Activated CD4-positive, CD25-positive, alpha-beta regulatory T cell treated with anti-CD3 and anti-CD28 coated beads, Interleukin-2, amount 50 U/mL, for 72 hours (primary cell): ENCODE measurements around the gene CMTR1.
"Not testable (repeated sequence)": the region's sequence is repeated elsewhere in the genome, so short reads cannot be mapped to it uniquely, and the experiment has no call there.

Experiments used
- DNase-seq: peaks from one replicate; pipeline ENCODE4 v3.0.0; 2021

Gene CMTR1, protein sequence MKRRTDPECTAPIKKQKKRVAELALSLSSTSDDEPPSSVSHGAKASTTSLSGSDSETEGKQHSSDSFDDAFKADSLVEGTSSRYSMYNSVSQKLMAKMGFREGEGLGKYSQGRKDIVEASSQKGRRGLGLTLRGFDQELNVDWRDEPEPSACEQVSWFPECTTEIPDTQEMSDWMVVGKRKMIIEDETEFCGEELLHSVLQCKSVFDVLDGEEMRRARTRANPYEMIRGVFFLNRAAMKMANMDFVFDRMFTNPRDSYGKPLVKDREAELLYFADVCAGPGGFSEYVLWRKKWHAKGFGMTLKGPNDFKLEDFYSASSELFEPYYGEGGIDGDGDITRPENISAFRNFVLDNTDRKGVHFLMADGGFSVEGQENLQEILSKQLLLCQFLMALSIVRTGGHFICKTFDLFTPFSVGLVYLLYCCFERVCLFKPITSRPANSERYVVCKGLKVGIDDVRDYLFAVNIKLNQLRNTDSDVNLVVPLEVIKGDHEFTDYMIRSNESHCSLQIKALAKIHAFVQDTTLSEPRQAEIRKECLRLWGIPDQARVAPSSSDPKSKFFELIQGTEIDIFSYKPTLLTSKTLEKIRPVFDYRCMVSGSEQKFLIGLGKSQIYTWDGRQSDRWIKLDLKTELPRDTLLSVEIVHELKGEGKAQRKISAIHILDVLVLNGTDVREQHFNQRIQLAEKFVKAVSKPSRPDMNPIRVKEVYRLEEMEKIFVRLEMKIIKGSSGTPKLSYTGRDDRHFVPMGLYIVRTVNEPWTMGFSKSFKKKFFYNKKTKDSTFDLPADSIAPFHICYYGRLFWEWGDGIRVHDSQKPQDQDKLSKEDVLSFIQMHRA

DNA sequence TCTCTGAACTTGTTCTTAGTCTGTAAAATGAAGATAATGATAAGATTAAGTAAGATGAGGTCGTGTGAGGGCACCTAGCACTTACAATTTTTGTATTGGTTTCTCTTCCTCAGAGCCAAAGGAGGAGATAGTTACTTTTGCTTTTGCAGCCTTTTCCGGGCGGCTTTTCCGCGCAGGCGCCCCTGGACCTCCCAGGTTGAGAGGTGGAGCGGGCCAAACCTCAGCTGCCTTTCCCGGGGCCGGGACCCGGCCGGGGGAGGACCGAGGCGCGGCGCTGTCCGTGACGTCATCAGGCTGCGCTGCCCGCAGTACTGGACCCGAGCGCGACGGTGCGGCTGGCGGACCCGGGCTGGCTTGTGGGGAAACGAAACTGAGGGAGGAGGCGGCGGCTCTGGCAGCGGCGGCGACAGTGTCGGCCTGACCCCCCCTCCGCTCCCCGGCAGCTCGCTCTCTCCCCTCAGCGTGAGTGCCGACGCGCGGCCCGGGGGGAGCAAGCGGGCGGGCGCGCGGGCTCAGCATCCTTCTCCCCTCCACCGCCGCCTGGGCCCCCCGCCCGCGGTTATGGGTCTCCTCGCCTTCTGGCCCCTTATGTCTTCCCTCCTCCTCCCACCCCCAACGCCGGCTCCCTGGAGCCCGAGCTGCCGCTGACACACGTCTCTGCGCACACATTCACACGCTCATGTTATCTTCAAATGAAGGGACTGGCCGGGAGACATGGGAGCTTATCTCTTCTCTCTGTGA is at the start of gene CMTR1:
Gene CMTR1 (plus strand): TSS at position 306 of the 741 bp plus-strand sequence. CDS start 2,409 bp downstream, outside the sequence.
- peak; percentile 96 for DNase-seq

DNA sequence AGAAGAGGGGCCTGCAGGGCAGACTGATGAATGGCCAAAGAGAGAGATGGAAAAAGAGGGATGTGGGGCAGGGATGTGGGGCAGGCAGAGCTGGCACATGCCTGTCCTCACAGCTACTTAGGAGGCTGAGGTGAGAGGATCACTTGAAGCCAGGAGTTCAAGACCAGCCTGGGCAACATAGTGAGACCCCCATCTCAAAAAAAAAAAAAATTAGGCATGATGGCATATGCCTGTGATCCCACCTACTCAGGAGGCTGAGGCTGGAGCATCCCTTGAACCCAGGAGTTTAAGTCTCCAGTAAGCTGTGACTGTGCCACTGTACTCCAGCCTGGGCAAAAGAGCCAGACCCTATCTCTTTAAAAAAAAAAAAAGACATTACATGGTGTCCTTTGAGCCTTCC is 44.4 kb upstream of the CMTR1 start:
- DNase-seq, result no peak

DNA sequence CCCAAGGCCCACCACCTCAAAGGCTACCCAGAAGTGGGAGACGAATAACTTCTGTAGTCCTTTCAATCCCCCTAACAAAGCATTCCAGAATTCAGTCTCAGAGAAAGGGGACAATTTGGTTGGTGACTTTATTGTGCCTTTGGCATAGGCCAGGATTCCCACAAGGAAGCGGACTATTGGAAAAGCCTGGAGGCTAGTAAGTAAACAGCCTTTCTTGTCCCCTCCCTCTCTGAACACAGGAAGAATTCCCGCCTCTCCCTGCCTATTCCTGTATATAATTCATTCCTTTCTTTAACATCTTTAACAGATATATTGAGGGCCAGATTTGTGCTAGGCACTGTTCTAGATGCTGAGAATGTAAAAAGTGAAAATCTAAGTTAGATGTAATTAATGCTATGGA is 43.2 kb upstream of the CMTR1 start:
- no peak for DNase-seq

DNA sequence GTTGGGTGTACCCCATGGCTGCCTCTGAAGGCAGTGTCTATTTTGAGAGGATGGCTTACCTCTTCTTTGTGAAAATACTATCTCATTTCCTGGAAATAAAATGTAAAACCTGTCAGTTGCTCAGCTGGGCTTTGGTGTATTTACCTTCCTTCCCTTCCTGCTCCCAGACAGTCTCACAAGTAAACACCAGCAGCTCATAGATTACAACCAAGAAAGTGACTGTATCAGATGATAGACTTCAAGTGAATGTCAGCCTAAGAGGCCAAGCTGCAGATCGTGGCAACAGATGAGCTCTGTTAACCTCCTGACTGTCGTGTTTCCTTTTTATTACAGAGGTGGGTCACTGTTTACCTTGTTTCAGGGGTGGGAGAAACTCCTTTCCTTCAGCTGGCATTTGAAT is 41.9 kb upstream of the CMTR1 start:
- no peak for DNase-seq

DNA sequence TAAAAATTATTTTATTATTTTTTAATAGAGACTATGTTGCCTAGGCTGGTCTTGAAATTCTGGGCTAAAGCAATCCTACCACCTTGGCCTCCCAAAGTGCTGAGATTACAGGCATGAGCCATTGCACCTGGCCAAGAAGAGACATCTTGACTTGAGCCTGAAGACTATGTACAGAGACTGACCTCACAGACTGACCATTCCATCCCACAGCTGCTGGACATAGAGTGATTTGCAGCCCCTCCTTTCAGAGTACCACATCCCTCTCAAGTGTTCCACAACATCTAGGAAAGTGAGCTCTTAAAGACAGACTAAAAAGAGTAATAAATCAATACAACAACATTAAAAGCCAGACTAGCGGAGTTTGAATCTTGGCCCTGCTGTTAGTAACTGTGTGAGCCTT is 40.2 kb upstream of the CMTR1 start:
- DNase-seq, result no peak

DNA sequence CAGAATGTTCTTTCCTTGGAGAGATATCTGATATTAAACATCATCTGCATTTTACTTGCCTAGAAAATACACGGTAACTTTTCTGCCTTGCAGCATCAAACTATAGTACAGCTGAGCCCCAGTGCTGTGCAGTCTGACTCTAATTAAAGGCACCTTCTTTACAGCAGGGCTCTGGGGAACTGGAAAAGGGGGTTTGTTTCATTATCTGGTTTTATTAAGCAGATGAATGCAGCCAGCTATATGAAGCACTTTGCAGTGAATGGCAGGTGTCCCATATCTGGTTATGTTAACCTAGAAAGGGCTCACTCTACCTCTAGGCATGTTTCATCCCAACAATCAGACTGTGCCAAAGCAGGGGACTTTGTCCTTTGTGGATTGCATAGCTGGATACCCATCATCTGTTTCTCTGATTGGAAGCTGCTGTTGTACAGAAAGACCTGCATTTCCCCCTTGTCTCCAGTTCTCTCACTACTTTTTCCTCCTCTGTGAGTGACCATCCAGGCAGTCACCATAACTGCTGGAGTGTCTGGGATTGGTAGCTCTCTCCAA is 39.6 kb upstream of the CMTR1 start:
- no peak for DNase-seq

DNA sequence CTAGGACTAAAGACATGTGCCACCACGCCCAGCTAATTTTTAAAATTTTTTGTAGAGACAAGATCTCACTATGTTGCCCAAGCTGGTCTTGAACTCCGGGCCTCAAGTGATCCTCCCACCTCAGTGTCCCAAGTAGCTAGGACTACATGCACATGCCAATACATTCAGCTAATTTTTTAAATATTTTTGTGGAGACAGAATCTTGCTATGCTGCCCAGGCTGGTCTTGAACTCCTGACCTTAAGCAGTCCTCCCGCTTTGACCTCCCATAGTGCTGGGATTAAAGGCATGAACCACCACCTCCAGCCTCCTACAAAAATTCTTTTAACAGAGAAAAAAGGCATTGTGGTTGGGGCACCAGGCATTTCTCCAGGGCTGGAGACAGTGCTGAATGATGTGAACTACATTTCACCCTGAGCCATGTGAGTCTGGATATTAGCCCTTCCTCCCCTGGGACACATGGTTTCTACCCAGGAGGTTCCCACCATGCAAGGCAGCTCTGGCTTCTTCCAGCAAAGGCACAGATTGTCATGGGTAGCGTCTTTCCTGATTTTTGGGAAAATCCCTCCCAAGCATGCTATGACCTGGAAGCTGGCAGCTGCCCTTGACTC is 36.3 kb upstream of the CMTR1 start:
- DNase-seq, result no peak

DNA sequence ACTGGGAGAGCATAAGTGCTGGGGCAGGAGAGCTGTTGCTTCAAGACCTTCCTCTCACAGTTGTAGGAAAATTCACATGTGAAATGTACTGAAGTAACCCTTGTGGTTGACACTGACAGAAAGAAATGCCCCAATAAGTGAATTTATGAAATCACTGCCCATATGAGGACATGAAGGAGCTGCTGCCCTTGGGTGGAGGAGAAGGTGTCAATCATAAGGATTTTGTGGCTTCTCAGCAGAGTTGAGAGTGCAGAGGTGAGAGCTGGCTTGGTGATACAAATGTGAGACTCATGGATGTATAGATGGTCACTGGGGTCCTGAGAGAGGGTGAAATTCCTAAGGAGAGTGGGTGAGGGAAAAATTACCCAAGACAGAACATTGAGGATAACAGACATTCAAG is 33.9 kb upstream of the CMTR1 start:
- DNase-seq, result no peak

DNA sequence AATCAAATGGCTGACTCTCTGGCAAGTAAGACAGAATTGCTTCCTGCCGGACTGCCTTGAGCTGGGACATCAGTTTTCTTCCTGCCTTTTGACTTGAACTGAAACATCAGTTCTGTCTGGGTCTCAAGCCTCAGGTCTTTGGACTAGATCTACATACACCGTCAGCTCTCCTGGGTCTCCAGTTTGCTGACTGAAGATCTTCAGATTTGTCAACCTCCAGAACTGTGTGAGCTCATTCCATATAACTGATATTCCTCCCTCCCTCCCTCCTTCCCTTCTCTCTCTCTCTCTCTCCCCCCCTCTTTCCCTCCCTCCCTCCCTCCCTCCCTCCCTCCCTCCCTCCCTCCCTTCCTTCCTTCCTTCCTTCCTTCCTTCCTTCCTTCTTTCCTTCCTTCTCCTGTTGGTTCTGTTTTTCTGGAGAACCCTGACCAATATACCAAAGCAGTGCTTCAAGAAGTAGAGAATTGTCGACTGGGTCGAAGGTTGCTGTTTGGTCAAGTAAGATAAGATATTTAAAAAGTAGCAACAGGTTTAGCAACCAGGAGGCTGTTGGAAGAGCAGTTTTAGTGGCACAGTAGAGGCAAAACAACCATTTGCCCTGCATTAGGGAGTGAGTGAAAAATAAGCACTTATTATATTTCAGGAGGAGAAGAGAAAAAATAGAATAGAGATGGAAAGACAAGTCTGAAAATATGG is 33.1 kb upstream of the CMTR1 start:
- DNase-seq, result no peak

DNA sequence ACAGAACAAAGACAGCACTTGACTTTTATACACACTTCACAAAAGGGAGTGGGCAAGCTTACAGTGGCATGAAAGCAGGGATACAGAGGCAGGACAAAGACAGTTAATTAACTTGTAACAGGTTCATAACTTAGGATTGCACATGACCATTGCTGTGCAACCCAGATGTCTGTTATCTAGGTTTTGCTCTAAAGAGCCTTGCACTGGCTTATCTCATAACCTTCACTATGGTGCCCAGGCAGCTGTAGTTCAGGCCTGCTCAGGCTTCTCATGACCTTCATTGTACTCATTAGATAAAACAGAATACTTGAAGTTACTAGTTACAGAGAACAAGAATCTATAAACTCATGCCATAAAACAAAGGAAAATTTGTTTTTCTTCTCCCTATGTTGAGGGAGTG is 31.4 kb upstream of the CMTR1 start:
- not testable (repeated sequence) for DNase-seq

DNA sequence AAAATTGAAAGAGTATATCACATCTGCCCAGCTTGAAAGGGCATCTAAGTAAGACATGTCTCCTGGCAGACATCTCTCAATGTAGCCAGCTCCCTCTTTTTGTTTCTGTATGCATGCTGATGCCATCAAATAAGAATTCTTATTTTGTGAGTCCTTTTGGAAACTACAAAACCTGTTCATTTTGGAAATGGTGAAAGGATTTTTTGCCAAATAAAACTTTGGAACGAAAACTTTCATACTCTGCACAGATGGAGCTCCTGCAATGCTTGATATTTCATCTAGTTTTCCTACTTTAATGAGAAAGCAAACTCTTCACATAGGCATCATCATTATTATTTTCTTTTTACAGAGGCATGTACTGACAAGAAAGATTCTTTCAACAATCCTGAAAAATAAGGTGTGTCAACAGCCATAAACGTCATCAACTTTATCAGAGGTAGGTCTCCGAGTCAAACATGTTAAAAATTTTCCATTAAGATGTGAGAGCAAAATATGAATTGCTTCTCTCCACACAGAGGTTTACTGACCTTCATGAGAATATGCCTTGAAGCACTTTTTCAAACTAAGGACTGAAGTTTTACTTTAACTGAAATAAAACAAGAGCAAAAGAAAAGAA is 26.2 kb upstream of the CMTR1 start:
- DNase-seq, result no peak

DNA sequence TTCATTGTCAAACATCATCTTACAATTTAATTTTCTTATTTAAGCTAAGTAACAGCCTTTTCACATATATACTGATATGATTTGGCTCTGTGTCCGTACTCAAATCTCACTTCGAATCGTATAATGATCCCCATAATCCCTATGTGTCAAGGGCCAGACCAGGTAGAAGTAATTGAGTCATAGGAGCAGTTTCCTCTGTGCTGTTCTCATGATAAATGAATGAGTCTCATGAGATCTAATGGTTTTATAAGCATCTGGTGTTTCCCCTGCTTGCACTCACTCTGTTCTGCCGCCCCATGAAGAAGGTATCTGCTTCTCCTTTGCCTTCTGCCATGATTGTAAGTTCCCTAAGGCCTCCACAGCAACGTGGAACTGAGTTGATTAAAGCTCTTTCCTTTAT is 25.1 kb upstream of the CMTR1 start:
- DNase-seq, result no peak

DNA sequence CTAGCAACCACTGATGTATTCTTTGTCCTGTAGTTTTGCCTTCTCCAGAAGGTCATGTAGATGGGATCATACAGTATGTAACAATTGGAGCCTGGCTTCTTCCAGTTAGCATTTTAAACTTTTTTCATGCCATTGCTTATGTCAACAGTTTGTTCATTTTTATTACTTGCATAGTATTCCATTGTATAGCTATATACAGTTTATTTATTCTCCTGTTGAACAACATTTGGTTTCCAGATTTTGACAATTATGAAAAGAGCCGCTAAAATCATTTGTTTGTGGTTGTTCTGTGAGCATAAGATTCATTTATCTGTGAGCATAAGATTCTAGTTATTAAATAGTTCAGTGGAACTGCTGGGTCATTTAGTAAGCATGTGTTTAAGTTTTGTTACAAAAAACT is 23.5 kb upstream of the CMTR1 start:
- DNase-seq, result no peak

DNA sequence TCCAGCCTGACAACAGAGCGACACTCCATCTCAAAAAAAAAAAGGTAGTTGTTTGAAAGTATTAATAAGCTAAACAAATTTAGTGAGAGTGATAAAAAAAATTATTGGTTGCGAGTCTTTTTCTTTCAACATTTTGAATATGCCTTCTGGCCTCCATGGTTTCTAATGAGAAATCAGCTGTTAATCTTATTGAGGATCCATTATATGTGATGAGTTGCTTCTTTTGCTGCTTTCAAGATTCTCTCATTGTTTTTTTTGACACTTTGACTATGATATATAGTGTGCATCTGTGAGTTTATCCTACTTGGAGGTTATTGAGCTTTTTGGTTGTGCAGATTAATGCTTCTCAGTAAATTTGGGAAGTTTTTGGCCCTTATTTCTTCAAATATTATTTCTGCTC is 15.6 kb upstream of the CMTR1 start:
- DNase-seq, result no peak

DNA sequence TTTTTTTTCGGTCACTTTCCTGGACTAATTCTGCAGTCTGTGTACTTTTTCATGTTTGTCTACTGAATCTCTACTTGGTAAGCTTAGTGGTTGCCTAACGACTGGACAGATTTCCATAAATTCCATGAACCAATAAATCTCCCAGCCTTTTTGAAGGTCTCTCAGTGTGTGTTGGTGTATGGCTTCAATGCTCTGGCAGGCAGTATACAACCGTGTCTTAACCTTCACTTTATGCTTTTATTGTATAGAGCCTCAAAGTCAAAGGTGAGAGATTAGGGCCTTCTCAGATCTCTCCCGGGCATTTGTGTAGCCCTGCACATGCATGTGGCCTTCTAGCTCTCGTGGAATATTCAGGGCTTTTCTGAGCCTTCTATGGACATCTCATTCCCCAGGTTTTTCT is 14.3 kb upstream of the CMTR1 start:
- no peak for DNase-seq

DNA sequence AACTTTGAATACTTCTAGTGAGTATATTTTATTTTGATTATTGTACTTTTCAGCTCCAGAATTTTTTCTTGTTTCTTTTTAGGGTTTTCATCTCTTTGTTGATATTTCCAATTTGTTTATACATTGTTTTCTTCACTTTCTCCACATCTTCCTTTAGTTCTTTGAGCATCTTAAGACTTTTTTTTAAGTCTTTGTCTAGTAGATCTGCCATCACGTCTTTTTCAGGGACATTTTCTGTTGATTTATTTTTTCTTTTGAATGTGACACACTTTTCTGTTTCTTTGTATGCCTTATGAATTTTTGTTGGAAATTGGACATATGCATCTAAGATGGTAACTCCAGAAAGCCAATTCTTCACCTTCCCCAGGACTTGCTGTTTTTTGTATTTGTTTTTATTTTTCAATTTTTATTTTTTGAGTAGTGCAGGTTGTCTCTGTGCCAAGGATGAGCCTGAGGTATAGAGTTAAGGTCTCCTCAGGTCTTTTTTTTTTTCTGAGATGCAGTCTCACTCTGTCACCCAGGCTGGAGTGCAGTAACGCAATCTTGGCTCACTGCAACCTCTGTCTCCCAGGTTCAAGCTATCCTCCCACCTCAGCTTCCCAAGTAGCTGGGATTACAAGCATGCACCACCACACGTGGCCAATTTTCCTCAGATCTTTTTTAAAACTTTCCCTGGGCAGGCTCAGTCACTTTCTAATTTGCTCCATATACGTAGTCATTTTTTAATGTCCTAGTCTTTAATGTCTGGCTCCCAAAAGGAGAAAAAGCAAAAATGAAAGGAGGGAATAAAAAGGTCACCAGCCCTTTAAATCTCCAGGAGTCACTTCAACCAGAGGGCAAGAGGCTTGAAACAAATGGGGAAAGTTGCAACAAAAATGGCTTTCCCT is 6.7 kb upstream of the CMTR1 start:
- DNase-seq, result no peak

DNA sequence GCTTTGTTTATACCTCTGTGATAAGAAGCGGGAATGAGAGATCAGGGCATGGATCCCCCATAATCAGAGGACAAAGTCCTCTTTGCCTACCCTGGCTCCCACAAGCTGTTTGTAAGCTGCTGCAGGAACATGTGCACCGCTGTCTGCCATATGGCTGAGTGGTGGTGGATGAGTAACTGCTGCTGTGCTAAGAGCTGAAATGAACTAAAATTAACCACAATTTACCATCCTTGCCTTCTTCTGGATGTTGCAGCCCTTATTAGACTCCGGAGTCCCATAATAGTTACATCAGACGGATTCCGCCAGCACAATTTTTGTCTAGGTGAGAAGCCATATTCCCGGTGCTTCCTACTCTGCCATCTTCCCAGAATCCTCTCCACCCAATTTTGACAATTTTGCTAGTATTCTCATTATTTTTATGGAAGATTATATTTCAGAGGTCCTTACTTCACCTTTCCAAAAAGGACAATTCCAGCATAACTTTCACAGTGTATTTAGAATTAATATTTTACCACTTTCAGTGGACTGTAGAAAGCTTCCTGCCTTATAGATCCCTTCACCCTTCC is 6.0 kb upstream of the CMTR1 start:
- DNase-seq, result no peak

DNA sequence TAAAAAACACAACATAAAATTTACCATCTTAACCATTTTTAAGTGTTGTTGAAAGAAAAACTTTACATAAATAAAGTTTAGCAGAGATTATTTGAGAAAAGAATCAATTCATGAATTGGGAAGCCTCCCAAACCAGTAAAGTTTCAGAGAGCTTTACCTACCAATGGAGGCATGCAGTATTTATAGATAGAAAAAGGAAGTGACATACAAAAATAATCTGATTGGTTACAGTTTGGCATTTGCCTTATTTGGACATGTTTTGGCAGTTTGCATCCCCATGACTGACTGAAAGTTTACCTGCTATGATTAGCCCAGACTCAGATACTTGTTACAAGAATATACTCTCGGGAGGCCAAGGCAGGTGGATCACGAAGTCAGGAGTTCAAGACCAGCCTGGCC is 3.7 kb upstream of the CMTR1 start:
- no peak for DNase-seq

DNA sequence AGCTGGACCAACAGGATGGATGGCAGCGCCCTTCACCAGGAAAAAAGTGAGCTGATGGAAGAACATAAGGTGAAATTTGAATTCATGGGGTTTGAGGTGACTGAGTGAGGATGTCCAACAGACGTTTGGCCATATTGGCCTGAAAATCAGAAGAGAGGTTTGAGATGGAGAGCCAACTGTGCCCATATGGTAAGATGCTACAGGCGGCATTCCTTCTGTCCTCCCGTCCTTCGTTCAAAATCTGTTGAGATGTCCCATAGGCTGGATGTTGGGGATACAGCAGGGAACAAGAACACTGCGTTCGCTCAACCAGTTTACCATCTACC is 468 bp upstream of the CMTR1 start:
- no peak for DNase-seq

DNA sequence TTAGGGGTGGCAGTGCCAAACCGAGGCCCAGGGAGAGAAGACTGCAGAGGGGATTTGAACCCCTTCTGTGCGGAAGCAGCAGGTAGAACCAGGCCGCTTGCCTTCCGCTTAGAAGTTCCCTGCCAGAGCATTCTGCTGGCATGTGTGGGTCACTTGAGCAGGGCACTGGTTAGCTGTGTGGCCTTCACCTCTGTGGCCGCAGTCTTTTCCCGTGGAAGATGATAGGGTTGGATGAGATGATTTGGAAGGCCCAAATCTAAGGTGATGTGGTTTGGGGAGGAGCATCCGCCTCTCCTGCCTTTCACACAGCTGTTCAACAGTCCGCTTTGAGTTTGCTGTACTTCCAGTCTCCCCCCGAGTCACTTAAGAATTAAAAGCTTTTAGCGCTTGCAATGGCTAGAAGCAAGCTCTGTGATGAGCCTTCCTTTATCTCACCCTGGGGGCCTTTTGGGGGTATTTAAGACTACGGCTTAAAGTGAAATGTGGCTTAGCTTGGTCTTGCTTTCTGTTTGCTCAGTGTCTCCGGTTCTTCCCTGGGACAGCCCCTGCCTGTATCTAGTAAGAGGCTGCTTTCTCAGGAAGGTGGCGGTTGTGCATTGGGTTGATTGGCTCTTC is 743 bp downstream of the CMTR1 start:
- peak; percentile 41 for DNase-seq
